GM18868 (cell line): ENCODE measurements around the gene SNX9.
A peak's percentile ranks its signal among the peaks of the same experiment; 100 is the strongest.

Experiments used
- ATAC-seq: cut with Tn5 transposase; IDR thresholded peaks from one replicate; pipeline ENCODE4 v1.9.1; 2021; ENCODE audit warnings: mild to moderate bottlenecking, moderate library complexity; ENCODE audit not compliant: unreplicated experiment

SNX9 gene

DNA sequence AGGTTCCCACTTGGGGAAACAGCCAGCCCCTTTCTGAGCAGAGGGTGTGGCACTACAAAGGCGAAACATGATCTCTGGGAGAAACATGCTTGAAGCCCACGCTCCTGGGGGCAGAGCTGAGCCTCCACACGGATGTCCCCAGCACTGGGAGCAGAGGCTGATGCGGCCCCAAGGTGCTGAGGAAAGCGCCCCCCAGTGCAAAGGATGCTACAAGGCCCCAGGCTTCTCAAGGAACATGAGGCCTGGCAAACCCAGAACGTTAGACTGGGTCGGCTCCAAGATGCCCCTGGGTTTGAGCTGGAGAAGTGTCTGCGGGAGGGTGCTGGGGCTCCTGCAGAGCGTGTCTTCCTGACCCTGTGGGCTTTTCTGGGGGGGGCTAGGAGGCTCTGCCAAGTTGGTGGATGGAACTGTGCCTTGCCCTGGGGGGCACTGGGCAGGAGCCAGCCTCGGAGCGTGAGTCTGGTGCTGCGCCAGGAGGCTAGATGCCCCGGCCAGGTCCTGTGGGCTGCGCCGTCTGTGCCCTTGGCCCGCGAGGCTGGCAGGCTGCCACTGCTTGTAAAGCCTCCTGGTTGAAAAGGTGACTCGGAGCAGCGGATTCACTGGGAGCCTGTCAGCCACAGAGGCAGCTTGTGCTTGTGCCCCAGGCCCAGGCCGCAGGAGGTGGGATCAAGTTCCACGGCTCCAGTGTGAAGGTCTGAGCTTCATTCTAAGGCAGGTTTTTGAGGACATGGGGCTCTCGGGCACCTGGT is 166.7 kb downstream of the SNX9 start:
- no peak for ATAC-seq

DNA sequence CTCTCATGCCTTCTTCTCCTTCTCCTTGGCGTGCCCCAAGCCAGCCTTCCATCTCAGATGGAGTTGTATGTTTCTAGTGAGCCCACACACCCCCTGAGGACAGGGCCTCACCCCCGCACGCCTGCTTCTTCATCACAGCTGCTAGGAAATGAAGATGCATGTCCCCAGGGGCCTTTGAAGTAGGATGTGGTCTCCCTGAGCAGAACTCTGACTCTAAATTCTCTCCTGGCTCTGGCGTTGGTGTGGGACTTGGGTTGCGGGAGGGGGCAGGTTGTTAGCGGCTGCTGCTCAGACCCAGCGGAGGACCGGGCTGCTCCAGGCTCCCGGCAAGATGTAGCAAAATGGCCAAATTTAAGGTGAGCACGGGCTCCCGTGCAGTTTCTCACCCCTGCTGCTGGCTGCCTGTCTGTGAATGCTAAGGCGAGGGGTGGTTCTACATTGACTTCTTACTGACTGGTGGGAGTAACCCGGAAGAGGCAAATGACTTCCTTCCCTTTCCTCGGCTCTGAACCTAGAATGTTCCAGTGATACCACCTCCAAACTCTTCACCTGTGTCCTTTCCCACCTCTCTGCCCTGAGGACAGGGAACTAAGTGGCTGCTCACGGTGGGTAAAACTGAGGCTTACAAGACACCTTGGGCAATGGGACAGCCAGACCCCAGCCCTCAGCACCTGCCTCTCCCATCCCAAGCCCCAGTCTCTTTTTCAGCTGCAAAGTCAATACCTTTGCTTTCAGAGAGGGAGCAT is 167.4 kb downstream of the SNX9 start:
- peak; percentile 83 for ATAC-seq

DNA sequence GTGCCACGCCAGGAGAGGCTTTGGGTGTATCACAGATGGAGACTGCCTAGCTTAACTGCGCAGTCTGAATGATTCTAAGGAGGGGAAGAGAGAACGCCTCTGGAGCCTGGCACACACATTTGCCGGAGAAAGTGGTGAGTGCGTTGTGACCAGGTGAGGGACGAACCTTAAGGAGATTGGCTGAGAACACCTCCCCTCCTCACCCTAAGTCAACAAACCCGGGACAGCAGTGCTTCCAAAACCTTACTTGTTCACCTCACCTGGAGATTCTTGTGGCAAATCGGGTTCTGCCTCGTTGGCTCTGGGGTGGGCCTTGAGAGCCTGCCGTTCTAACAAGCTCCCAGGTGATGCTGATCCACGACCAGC is 168.0 kb downstream of the SNX9 start:
- no peak for ATAC-seq

DNA sequence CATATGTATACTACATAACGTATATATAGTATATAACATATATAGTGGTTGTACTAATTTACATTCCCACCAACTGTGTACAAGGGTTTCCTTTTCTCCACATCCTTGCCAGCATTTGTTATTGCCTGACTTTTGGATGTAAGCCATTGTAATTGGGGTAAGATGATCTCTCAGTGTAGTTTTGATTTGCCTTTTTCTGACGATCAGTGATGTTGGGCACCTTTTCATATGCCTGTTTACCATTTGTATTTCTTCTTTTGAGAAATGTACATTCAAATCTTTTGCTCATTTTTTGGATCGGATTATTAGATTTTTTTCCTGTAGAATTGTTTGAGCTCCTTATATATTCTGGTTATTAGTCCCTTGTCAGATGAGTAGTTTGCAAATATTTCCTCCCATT is 170.0 kb downstream of the SNX9 start:
- no peak for ATAC-seq

DNA sequence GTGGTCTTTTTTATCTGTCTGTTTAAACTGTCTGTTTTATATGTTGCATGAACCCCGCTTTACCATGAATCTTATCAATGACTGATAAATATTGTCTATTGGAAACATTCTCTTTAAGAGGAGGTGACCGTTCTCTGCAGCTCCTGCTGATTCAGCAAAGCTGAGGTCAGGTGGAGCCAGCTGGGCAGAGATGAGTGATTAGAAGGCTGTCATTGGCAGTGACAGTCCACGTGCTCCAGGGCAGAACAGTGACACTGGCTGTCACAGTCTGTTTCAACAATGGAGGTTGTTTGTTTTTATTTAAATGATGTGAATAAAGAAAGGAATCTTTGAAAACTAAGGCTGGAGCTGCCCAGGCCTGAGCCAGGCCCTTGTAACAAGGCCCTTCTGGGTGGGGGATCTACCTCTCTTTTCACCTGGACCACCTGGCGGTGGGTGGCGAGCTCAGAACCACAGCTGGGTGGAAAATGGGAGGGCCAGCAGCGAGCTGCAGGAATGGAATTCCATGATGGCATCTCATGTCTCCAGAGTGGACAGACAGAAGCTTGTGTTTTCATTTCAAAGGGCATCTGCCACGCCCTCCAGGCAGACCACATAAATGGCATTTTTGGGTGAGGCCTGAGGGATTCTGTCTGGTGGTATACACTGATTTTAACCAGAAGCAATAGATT is 171.2 kb downstream of the SNX9 start:
- ATAC-seq, result no peak
